ENCODE results near the gene NKIRAS1.

- peak; percentile 70 to 92 (median 88) for TF ChIP-seq CTCF (IDR thresholded peaks at IDR 0.05)
- TF ChIP-seq POLR2A (IDR thresholded peaks at IDR 0.05): no peak
- no peak for TF ChIP-seq POLR2AphosphoS5 (IDR thresholded peaks at IDR 0.05)
These were observed 28.1 kb downstream of the NKIRAS1 start for GRCh38 chr3:23888617-23889228.

Measured in transverse colon (tissue), 4 donors.